HepG2 (cell line): Measurements from ENCODE around the gene GSS. TPM values are rescaled to one million over a fixed set of nuclear protein-coding genes. Genes with fewer than 3 reads are reported as not detected.

Source experiments
- ATF2 ChIP-seq: sonication (generic); formaldehyde crosslinking; IDR thresholded peaks from 2 replicates; pipeline ENCODE4 v1.4.0; 2020; ENCODE audit warnings: missing genetic modification reagents
- ATF3 ChIP-seq: sonication (generic); formaldehyde crosslinking; IDR thresholded peaks from 2 replicates; pipeline ENCODE4 v1.4.0; 2020; ENCODE audit warnings: missing genetic modification reagents
- EHMT2 ChIP-seq: fragments of 200-600 bp; sonication (generic); IDR thresholded peaks from 2 replicates; pipeline ENCODE4 v1.7.0; 2017; ENCODE audit warnings: antibody characterized with exemption, low read depth, low read length, borderline replicate concordance
- ELF1 ChIP-seq: sonication (generic); formaldehyde crosslinking; IDR thresholded peaks from 2 replicates; pipeline ENCODE4 v1.4.0; 2020; ENCODE audit warnings: missing genetic modification reagents
- FOXM1 ChIP-seq: sonication (generic); formaldehyde crosslinking; IDR thresholded peaks from 2 replicates; pipeline ENCODE4 v1.5.0; 2020; ENCODE audit warnings: missing genetic modification reagents
- HNF4A ChIP-seq: sonication (generic); formaldehyde crosslinking; IDR thresholded peaks from 2 replicates; pipeline ENCODE4 v1.4.0; 2020; ENCODE audit warnings: missing genetic modification reagents
- MTERF4 ChIP-seq: sonication (generic); formaldehyde crosslinking; IDR thresholded peaks from 2 replicates; pipeline ENCODE4 v1.8.0; 2023; ENCODE audit warnings: mild to moderate bottlenecking, missing genetic modification reagents
- NR1H2 ChIP-seq: sonication (generic); formaldehyde crosslinking; IDR thresholded peaks from 2 replicates; pipeline ENCODE4 v1.8.1; 2022; ENCODE audit warnings: low read depth, missing genetic modification reagents, borderline replicate concordance
- PRDM4 ChIP-seq: sonication (generic); formaldehyde crosslinking; IDR thresholded peaks from 2 replicates; pipeline ENCODE4 v1.9.0; 2021; ENCODE audit warnings: missing genetic modification reagents, borderline replicate concordance
- REXO4 ChIP-seq: sonication (generic); formaldehyde crosslinking; IDR thresholded peaks from 2 replicates; pipeline ENCODE4 v1.8.0; 2022; ENCODE audit warnings: missing genetic modification reagents, mild to moderate bottlenecking, borderline replicate concordance
- RFXAP ChIP-seq: sonication (generic); formaldehyde crosslinking; IDR thresholded peaks from 2 replicates; pipeline ENCODE4 v1.4.0; 2020; ENCODE audit warnings: missing genetic modification reagents, borderline replicate concordance
- SOX13 ChIP-seq, 3 experiments: fragments of 450-650 bp in 1 of 3; sonication (generic) in 1 of 3; formaldehyde crosslinking in 1 of 3; IDR thresholded peaks in 2 of 3; conservative IDR thresholded peaks in 1 of 3; 2 replicates each; pipeline versions ENCODE4 v1.5.0 to v1.6.1; 2016 to 2020; ENCODE audit warnings: antibody characterized with exemption in 1 of 3, mild to moderate bottlenecking in 1 of 3, missing compliant biosample characterization in 1 of 3, missing genetic modification reagents in 1 of 3, moderate library complexity in 1 of 3
- SRF ChIP-seq: IDR thresholded peaks from 2 replicates; pipeline ENCODE4 v1.6.1; 2011; ENCODE audit warnings: mild to moderate bottlenecking, low read depth, low read length, moderate library complexity
- SRSF9 ChIP-seq: fragments of 200-400 bp; formaldehyde crosslinking; IDR thresholded peaks from 2 replicates; pipeline ENCODE4 v1.6.1; 2018; ENCODE audit warnings: borderline replicate concordance, mild to moderate bottlenecking, low read depth, low read length; ENCODE audit not compliant: insufficient read depth, poor library complexity, severe bottlenecking
- THAP8 ChIP-seq: sonication (generic); formaldehyde crosslinking; IDR thresholded peaks from 2 replicates; pipeline ENCODE4 v1.5.1; 2020; ENCODE audit warnings: missing genetic modification reagents, mild to moderate bottlenecking, borderline replicate concordance
- ZKSCAN5 ChIP-seq: sonication (generic); formaldehyde crosslinking; IDR thresholded peaks from 2 replicates; pipeline ENCODE4 v1.5.1; 2020; ENCODE audit warnings: mild to moderate bottlenecking, missing genetic modification reagents
- ZNF160 ChIP-seq: sonication (generic); formaldehyde crosslinking; IDR thresholded peaks from 2 replicates; pipeline ENCODE4 v1.8.0; 2022; ENCODE audit warnings: mild to moderate bottlenecking, inconsistent platforms, missing genetic modification reagents
- ZNF20 ChIP-seq: sonication (generic); formaldehyde crosslinking; IDR thresholded peaks from 2 replicates; pipeline ENCODE4 v1.4.0; 2020; ENCODE audit warnings: mild to moderate bottlenecking, moderate library complexity, missing genetic modification reagents
- ZNF207 ChIP-seq: fragments of 450-650 bp; IDR thresholded peaks from 2 replicates; pipeline ENCODE4 v1.6.1; 2016; ENCODE audit warnings: antibody characterized with exemption, borderline replicate concordance
- ZNF232 ChIP-seq: sonication (generic); formaldehyde crosslinking; IDR thresholded peaks from 2 replicates; pipeline ENCODE4 v1.4.0; 2020; ENCODE audit warnings: missing genetic modification reagents, borderline replicate concordance
- ZNF577 ChIP-seq: sonication (generic); formaldehyde crosslinking; IDR thresholded peaks from 2 replicates; pipeline ENCODE4 v1.4.0; 2020; ENCODE audit warnings: mild to moderate bottlenecking, low read depth, missing genetic modification reagents, borderline replicate concordance
- ZNF75D ChIP-seq: sonication (generic); formaldehyde crosslinking; IDR thresholded peaks from 2 replicates; pipeline ENCODE4 v1.8.1; 2023; ENCODE audit warnings: missing genetic modification reagents, mild to moderate bottlenecking, borderline replicate concordance
- ZSCAN9 ChIP-seq: IDR thresholded peaks from 2 replicates; pipeline ENCODE4 v1.6.1; 2016; ENCODE audit warnings: borderline replicate concordance
- polyA plus RNA-seq, 8 experiments: library from polyadenylated mRNA; depleted of rRNA in 3 of 8; stranded (reverse) in 7 of 8; unstranded in 1 of 8; fragments of >200 nt; fragmentation: Illumina TruSeq in 4 of 8; extraction: Trizol in 4 of 8; gene quantifications; 2 replicates each; pipeline versions ENCODE4 v1.2.1 to v1.2.3, GENCODE V29; 2011 to 2016; ENCODE audit warnings: low read depth in 4 of 8, missing spikeins in 1 of 8, mixed read lengths in 1 of 8; ENCODE audit not compliant: insufficient read depth in 1 of 8
- total RNA-seq, 5 experiments: library from RNA; depleted of rRNA; stranded (reverse); fragments of >200 nt; fragmentation: Illumina TruSeq; extraction: Trizol; gene quantifications; 2 replicates each; pipeline ENCODE4 v1.2.3, GENCODE V29; 2016; ENCODE audit warnings: low read depth in 1 of 5

The GSS gene
- total and polyA plus RNA-seq, 2 of the 13 experiments (the other 11 are each of a cell fraction or from before 2014, with no cell fraction given) = 80.1 to 102 TPM

GRCh38 chr20:34954904-34955230, 739 bp downstream of the GSS start (continued):
- TF ChIP-seq ELF1 (CRISPR knock-in tag) (no peak), EHMT2 (no peak), RFXAP (CRISPR knock-in tag) (0 out of 2 replicates have a peak, but pooled peaks have one; percentile 13), PRDM4 (0 out of 2 replicates have a peak, but pooled peaks have one; percentile 50), ZKSCAN5 (CRISPR knock-in tag) (no peak), SOX13 (IDR thresholded peaks at IDR 0.05) (no peak), SOX13 (CRISPR knock-in tag; conservative IDR thresholded peaks at IDR 0.05 in 1 of 2, IDR thresholded peaks at IDR 0.05 in 1 of 2) (no peak; a peak in 1 of 4 replicates), ZNF160 (CRISPR knock-in tag) (0 out of 2 replicates have a peak, but pooled peaks have one; percentile 28), THAP8 (CRISPR knock-in tag) (no peak), ZNF20 (CRISPR knock-in tag) (peak; percentile 58; the same call in 1 of the 2 replicates), ZNF207 (no peak), ATF2 (no peak), ZNF75D (CRISPR knock-in tag) (no peak; the same call in 1 of the 2 replicates), REXO4 (CRISPR knock-in tag) (no peak), SRSF9 (no peak), ZNF232 (CRISPR knock-in tag) (no peak), NR1H2 (CRISPR knock-in tag) (no peak), FOXM1 (no peak), ZNF577 (CRISPR knock-in tag) (no peak), SRF (peak; percentile 86), HNF4A (no peak), MTERF4 (CRISPR knock-in tag) (peak; percentile 81; the same call in 1 of the 2 replicates), ZSCAN9 (CRISPR knock-in tag) (no peak), ATF3 (CRISPR knock-in tag) (no peak; the same call in 1 of the 2 replicates)
